GM12892 (cell line): ENCODE data around the gene WDFY4.

ENCODE experiments used
- DNase-seq: peaks from one replicate; pipeline ENCODE4 v3.0.0; 2011; ENCODE audit not compliant: insufficient read length
- FAIRE-seq: peaks from 2 replicates; lab custom pipeline; 2011; peaks lifted over from hg19 to GRCh38; lab: Jason Lieb, UNC
- POLR2A ChIP-seq: IDR thresholded peaks from 2 replicates; pipeline ENCODE4 v1.6.1; 2011; ENCODE audit warnings: low read depth, low read length, control low read depth
- POLR2AphosphoS5 ChIP-seq: IDR thresholded peaks from 2 replicates; pipeline ENCODE4 v1.6.1; 2011; ENCODE audit warnings: low read depth, low read length, control low read depth
- TAF1 ChIP-seq: IDR thresholded peaks from 2 replicates; pipeline ENCODE4 v1.6.1; 2011; ENCODE audit warnings: low read depth, mild to moderate bottlenecking, control low read depth, low read length, borderline replicate concordance

WDFY4 gene

DNA sequence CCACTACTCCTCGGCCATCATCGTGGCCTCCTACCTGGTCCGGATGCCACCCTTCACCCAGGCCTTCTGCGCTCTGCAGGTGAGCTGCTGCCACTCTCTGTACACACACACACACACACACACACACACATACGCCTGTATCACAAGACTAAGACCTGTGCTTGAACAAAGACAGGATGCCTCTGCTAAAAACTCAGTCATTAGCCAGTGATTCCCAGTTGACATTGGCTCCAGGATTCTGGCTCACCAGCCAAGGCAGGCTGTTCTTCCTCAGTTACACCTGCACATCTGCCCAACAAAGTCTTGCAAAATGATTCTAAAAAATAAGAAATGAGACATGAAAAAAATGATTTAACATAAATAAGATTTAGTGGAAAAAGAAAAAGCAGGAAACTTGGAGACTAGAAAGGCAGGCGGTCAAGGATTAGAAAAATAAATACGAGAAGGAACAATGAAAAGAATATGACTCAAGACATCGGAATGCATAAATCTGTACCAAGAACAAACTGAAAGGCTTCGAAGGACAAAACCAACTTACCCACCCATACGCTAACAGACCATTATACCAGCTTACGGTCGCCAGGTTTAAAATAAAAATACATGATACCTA is 262.3 kb downstream of the WDFY4 start:
- no peak for TF ChIP-seq POLR2A
- no peak for TF ChIP-seq POLR2AphosphoS5
- no peak for TF ChIP-seq TAF1
- FAIRE-seq (no peak), DNase-seq (no peak)

DNA sequence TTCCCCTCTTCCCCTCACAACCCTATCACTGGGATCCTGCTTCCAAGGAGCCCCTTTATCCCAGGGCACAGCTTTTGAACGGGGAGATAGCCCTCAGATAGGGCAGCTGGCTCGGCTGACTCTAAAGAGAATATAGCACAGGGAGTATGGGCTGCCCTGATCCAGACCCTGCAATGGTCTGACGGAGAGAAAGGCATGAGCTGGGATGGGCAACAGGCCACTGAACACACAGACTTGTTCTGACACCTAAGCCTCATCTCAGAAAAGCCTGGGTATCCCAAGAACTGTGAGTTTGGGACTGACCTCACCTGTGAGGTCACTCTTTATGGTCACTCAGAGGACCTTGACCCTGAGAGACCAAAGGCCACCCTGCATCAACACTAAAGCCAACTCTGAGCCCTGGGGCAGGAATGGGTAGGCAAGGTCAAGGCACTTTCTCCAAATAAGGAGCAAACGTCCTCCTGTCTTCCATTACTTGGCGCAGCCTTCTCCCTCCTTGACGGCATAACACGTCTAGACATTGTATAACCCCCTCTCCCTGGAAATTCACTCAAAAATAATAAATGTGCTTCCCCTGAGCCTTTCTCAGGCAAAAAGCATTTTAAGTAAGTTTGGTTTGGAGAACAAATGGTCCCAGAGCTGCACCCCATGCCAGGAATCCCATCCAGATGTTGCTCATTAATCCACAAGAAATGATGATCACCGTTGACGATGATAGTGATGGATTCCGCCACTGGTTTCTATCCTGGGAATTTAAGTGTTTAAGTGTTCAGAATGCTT is 263.2 kb downstream of the WDFY4 start:
- DNase-seq (no peak), FAIRE-seq (no peak)
- TF ChIP-seq POLR2AphosphoS5 (no peak), POLR2A (no peak), TAF1 (no peak)

DNA sequence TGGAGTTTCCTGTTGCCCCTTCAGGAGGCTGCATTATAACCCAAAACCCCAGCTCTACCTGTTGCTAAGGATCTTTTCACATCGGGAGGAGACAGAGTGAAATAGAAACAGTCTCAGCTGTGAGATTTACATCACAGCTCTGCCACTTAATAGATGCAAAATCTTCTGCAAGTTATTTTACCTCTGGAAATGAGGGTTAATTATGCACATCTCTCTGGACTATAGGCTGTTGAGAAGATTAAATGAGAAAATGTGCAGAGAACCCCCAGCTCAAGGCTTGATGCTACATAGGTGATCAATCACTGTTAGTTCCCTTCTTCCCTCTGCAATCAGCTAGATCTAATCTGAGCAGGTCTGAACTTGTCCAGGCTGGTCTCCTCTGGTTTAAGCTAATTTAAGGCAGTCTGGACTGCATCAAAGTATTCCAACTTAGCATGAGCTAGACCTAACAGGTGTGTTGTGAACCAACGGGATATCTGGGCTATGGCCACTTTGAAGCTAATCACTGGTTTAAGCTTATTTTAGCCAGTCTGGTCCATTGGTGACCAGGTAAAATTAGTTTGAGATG is 263.9 kb downstream of the WDFY4 start:
- FAIRE-seq (no peak), DNase-seq (no peak)
- TF ChIP-seq POLR2A: no peak
- TF ChIP-seq TAF1: no peak
- TF ChIP-seq POLR2AphosphoS5: no peak

DNA sequence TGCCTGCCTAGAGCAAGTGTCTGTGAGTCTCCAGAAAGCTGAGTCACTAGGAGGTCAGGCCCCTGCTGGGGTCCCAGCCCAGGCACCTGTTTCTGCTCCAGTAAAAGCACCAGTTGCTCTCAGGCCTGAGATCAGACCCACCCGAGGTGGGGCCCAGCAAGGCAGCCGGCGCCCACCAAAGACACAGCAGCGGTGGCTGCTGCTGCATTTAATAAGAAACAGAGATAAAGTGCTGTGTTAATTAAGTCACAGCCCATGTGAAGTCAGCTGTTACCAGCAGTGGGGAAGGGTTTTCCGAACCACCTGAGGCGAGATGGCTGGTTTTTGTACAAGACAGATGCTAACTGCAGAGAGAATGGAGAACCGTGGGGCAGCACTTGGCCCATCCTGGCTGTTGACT is 267.0 kb downstream of the WDFY4 start:
- FAIRE-seq (no peak), DNase-seq (no peak)
- TF ChIP-seq POLR2A: no peak
- TF ChIP-seq POLR2AphosphoS5: no peak
- no peak for TF ChIP-seq TAF1

DNA sequence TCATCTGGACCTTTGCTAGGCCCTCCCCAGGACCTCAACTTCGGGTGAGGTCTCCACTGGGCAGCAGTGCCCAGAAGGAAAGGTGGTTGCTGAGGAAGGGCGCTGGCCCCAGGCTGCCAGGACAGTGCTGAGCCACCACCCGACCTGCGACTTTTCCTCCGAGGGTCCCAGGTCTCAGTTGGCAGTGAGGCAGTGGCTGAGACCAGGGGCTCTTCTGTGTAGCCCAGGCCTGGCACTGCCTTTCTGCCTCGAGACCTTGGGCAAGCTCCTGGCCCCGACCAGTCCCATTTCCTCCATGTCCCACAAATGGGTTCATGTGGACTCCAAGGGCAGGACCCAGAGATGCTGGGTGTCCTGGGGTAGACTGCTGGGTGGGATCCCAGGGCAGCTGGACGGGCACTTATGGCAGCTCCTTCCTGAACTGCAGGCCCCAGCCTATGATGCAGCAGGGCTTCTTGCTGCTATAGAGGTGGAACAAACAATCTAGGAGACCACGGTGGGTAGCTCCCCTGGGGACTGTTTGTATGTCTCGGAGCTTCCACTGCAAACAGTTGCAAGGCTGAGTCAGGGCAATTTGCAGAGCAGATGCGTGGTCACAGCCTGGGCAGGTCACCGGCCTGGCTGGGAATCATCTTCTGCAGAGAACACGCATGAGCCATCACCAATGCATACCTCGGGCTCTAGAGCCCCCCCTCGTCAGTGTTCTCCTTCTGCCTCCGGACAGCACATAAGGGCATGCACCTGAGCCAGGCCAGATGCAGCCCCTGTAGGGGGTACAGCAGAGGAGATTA is 272.9 kb downstream of the WDFY4 start:
- DNase-seq (no peak), FAIRE-seq (no peak)
- no peak for TF ChIP-seq POLR2A
- TF ChIP-seq POLR2AphosphoS5: no peak
- no peak for TF ChIP-seq TAF1

DNA sequence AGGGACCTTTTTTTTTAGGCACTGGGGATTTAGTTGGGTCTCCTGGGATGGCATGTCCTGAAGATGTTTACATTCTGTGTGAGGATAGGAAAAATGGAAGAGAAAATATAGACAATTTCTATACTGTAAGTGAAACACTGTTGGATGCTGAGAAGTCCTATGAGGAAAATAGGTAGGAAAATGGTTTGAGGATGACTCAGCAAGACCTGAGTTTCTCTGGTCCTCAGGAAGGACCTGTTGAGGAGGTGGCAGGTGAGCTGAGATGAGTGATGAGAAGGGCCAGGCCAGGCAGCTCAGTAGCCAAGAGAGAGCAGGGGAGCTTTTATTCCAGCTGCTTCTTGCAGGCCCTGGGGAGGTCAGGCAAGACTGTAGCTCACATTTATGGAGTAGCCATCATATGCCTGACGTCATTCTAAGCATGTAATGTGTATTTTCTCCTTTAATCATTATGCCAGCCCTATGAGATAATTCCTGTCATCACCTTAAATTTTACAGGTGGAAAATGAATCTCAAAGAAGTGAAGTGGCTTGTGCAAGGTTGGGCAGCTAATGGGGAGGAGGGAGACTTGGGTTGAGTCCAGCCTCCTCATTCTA is 274.0 kb downstream of the WDFY4 start:
- FAIRE-seq (no peak), DNase-seq (no peak)
- TF ChIP-seq POLR2AphosphoS5: no peak
- TF ChIP-seq TAF1: no peak
- TF ChIP-seq POLR2A: no peak

DNA sequence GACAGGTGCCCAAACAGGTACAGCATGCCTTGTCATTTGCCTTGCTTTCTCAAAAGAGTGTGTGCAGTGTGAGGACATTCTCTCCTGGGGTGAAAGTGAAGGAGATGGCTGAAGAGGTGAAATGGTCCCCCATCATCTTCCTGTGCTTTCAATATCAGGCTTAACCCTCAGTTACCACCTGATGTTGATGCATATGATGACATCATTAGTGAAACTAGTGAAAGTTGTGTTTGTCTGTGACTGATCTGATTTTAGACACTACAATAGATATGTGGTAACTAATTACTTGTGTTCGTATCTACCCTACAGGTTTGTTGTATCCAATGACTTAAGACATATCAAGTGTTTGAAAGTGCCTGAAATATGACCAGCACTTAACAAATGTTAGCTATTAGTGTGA is 279.4 kb downstream of the WDFY4 start:
- FAIRE-seq: no peak
- DNase-seq: no peak

DNA sequence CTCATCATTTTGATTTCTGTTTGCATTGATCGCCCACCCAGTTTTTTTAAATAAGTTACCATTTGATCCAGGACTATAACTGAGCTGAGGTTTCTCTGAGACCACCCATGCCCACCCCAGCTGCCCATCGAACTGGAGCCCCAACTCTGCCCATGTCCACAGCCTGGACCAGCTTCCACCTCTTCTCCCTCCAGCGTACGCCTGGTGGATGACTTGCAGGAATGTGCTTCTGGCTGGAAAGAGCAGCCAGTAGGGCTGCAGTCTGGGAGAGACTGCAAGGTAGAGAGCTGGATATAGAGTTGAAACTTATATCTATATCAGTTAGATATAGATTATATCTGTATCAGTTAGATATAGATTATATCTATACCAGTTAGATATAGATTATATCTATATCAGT is 280.8 kb downstream of the WDFY4 start:
- TF ChIP-seq POLR2AphosphoS5 (no peak), TAF1 (no peak), POLR2A (no peak)
- FAIRE-seq: no peak
- DNase-seq: no peak

More for the DNA sequence above, 279.4 kb downstream of the WDFY4 start:
- no peak for TF ChIP-seq POLR2A

DNA sequence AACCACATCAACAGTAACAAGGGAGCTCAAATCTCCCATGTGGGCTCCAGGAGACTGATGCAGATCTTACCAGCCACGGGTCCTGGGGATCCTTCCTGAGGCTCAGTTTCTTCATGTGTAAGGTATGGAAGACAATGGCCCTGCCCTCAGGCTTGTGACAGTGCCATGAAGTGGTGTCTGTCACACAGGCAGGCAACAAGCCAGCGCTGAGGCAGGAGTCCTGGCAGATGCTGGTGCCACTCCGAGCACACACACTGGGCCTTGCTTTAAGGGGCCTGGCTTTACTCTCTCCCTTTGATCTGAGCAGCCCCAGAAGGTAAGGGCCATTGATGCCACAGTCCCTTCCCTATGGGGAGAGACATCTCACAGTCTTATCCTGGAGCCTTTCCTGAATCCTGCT is 283.4 kb downstream of the WDFY4 start:
- DNase-seq: no peak

DNA sequence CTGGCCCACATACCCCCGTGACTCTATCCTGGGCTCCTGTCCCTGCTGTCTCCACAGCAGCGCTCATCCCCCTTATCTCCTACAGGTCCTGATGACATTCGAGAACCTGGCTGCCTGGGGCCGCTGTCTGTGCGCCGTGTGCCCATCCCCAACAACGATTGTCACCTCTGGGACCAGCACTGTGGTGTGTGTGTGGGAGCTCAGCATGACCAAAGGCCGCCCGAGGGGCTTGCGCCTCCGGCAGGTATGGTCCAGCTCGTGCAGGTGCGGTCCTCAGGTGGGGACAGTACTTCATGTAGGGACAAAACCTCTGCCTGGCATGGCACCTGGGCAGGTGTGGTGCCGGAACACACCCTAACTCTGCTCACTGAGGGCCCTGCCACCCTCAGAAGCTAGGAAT is 285.4 kb downstream of the WDFY4 start:
- FAIRE-seq: no peak
- no peak for TF ChIP-seq POLR2AphosphoS5
- no peak for TF ChIP-seq TAF1
- no peak for TF ChIP-seq POLR2A
- no peak for DNase-seq

More for the DNA sequence above, 283.4 kb downstream of the WDFY4 start:
- TF ChIP-seq POLR2A: no peak
- TF ChIP-seq TAF1: no peak
- no peak for TF ChIP-seq POLR2AphosphoS5
- FAIRE-seq: no peak

DNA sequence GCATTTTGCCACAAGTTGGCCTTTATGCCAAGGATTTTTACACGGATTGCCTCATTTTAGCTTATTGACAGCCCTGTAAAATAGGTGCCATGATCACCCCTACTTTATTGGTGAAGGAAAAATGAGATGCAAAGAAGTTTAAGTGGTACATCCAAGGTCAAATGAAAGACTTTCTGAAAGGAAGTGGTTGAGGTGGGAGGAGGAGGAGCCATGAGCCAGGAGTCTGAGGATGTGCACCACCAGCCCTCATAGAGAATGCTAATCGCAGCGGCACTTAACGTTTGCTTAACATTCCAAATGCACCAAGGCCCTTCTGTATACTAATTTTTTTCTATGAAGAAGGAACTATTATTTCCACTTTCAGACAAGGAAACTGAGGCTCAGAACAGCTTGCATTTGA is 286.0 kb downstream of the WDFY4 start:
- DNase-seq (no peak), FAIRE-seq (no peak)
- TF ChIP-seq POLR2A: no peak
- no peak for TF ChIP-seq POLR2AphosphoS5
- no peak for TF ChIP-seq TAF1

DNA sequence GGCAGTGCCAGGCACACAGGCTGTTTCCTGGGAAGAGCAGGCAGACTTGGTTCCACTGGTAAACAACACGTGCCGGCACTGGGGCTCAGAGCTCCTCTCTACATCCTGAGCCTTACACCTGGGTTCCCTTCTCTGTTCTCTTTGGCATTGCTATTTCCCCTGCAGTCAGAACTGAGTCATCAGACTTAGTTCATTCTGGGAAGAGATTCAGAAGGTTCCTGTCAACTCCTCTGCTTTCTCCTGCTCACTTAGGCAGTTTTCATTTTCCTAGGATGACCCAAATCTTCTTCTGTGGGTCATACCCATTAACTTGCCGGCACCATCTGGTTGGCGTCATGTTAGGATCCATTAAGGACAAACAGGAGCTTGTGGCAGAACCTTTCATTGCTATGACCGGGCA is 288.4 kb downstream of the WDFY4 start:
- DNase-seq: no peak
- no peak for FAIRE-seq
- TF ChIP-seq POLR2A: no peak
- TF ChIP-seq POLR2AphosphoS5: no peak
- no peak for TF ChIP-seq TAF1
